NCI-H2227 (cell line): ENCODE measurements around the gene MAGED2.
A peak's percentile ranks its signal among the peaks of the same experiment; 100 is the strongest.
"Not testable (repeated sequence)": the region's sequence is repeated elsewhere in the genome, so short reads cannot be mapped to it uniquely, and the experiment has no call there.

Source experiments
- DNase-seq: peaks from one replicate; lab custom pipeline; 2025; ENCODE audit not compliant: unreplicated experiment; lab: John Stamatoyannopoulos, UW

The MAGED2 gene

GRCh38 chrX:54807524-54808108 is at the start of gene MAGED2:
Gene MAGED2, plus strand, starts transcription at chrX:54807745. Its CDS starts 1,587 bp downstream, at chrX:54809332.
- peak; percentile 55 for DNase-seq

- no peak for DNase-seq
Measured at GRCh38 chrX:54758114-54759055, 49.2 kb upstream of the MAGED2 start.

GRCh38 chrX:54774391-54775094 is 33.0 kb upstream of the MAGED2 start:
- not testable (repeated sequence) for DNase-seq

- no peak for DNase-seq
Measured at GRCh38 chrX:54776061-54776460, 31.5 kb upstream of the MAGED2 start.

GRCh38 chrX:54776987-54777672 is 30.4 kb upstream of the MAGED2 start:
- DNase-seq, result no peak

- DNase-seq, result no peak
Measured at GRCh38 chrX:54785901-54786300, 21.6 kb upstream of the MAGED2 start.

- DNase-seq, result no peak
Measured at GRCh38 chrX:54786967-54787366, 20.6 kb upstream of the MAGED2 start.

- DNase-seq, result no peak
Measured at GRCh38 chrX:54788446-54788845, 19.1 kb upstream of the MAGED2 start.

GRCh38 chrX:54789405-54789804 is 18.1 kb upstream of the MAGED2 start:
- not testable (repeated sequence) for DNase-seq

GRCh38 chrX:54794028-54794427 is 13.5 kb upstream of the MAGED2 start:
- no peak for DNase-seq

GRCh38 chrX:54794795-54795194 is 12.8 kb upstream of the MAGED2 start:
- DNase-seq, result no peak

GRCh38 chrX:54798137-54798536 is 9.4 kb upstream of the MAGED2 start, which contains the start of gene ITIH6:
Gene ITIH6, minus strand, starts transcription at chrX:54798255. Its CDS starts 45 bp downstream, at chrX:54798210.
- no peak for DNase-seq

GRCh38 chrX:54799046-54799445 is 8.5 kb upstream of the MAGED2 start:
- DNase-seq, result no peak

- peak; percentile 85 for DNase-seq
Measured at GRCh38 chrX:54808109-54808604, 612 bp downstream of the MAGED2 start.

- DNase-seq, result peak; percentile 99
Measured at GRCh38 chrX:54808605-54809483, 1.3 kb downstream of the MAGED2 start.

- DNase-seq, result no peak
Measured at GRCh38 chrX:54810532-54810931, 3.0 kb downstream of the MAGED2 start.

GRCh38 chrX:54811301-54811885 is 3.8 kb downstream of the MAGED2 start:
- no peak for DNase-seq

GRCh38 chrX:54812306-54812705 is 4.8 kb downstream of the MAGED2 start:
- DNase-seq, result no peak

GRCh38 chrX:54817220-54817820 is 9.8 kb downstream of the MAGED2 start:
- DNase-seq, result no peak
